Stimulated activated CD8-positive, alpha-beta memory T cell treated with anti-CD3 and anti-CD28 coated beads, Interleukin-7, amount 100 ng/mL, for 24 hours (primary cell): ENCODE data around the gene OR1D5.
"Not testable (repeated sequence)": the region's sequence is repeated elsewhere in the genome, so short reads cannot be mapped to it uniquely, and the experiment has no call there.

Source experiments
- DNase-seq: peaks from one replicate; pipeline ENCODE4 v3.0.0-alpha.2; 2020; ENCODE audit warnings: low read depth

Gene OR1D5

GRCh38 chr17:3032258-3033247 lies 30.9 kb downstream of the OR1D5 start:
- DNase-seq = no peak

- not testable (repeated sequence) for DNase-seq
Observed at GRCh38 chr17:3030852-3031470, 32.4 kb downstream of the OR1D5 start.

GRCh38 chr17:3030096-3030495 lies 33.3 kb downstream of the OR1D5 start:
- DNase-seq = no peak

DNA sequence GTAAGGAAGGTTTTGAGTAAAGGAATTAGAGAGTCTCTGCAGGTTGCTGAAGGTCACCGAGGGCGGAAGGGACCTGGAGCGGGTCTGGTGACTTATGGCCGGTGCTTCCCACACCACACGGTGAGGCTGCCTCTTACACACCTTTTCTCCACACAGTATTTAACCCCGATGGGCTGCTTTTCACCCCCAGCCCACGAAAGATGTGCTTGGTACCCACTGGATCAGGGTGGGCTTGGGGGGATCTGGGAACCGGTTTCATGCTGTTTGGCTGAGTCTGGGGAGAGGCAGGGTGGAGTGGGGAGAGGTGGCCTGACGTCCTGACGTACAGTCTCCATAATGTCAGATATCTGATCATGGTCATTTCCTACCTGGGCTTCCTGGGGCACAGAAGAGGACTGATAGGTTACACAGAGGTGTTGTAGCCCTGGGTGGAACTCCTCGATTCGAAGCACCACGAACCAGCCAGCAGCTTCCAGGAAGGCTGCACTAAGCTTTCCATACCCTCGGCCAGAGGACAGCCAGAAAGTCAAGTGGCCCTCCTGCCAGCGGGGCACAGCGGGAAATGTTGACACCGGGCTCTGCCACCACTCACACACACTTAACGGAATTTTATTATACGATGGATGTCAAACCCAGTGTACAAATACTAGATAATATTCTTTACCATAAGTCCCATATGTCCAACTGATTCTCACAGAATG lies 34.0 kb downstream of the OR1D5 start:
- DNase-seq = no peak

GRCh38 chr17:3027786-3028532 lies 35.4 kb downstream of the OR1D5 start:
- no peak for DNase-seq

DNA sequence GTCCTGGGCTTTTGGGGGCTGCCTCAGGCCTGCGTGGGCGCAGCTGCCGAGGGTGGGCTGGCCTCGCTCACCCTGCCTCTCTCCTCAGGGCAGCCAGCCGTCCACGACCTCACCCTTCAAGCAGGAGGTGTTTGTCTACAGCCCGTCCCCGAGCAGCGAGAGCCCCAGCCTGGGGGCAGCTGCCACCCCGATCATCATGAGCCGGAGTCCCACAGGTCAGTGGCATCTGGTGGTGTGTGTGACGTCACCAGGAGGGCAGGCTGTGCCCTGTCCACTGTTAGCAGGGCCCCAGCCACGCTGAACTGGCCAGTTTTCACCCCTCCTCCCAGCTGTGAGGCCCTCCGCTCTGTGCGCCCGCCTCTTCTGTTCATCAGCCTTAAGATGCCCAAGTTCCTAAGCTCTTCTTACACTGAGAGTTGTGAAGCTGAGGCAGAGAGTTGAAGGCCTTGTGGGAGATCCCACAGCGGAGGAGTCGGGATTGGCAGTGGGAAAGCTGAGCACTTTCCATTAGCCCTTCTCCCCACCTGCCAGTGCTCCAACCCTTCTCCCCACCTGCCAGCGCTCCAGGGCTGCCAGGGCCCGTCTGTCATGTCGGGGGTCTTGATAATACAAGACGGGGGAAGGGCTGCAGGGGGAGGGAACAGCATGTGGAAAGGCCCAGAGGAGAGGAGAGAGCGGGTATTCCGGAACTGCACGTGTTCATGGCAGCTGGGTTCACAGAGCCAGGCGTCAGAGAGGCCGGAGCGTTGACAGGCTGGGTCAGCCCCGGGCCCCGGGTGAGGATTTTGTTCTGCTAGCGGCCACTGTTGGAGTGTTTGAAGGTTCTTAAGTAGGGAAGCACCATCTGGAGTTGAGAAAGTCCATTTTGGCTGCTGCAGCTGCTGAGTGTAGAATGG lies 36.3 kb downstream of the OR1D5 start:
- no peak for DNase-seq

DNA sequence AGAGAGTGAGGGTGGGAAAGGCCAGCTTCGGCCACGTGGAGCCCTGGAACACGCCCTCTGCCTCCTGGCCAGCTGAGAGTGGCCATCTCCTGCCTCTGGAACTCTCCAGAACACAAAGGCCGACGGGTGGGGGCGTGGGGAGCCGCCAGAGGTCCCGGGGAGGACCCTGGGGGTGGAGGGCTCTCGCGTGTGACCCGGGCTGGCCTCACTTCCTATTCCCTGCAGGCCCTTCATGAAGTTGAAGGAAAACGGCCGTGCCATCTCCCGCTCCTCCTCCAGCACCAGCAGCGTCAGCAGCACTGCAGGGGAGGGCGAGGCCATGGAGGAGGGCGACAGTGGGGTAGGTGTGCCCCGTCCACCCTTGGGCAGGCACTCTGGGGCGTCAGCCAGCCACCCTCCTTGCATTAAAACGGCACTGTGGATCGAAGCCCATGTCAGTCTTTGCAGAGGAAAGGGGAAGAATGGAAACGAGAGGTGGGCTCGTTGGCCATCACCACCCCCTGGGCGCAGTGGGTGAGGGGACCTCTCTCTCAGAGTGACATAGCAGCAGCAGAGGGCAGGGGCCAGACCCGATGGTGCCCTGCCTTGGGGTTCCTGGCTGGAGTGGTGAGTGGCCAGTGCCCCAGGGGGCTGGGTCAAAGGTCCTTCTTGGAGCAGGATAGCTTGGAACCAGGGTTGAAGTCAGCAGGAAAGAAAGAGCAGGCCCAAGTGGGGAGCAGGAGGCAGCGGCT lies 37.1 kb downstream of the OR1D5 start:
- no peak for DNase-seq

GRCh38 chr17:3025421-3026124 lies 37.8 kb downstream of the OR1D5 start:
- no peak for DNase-seq

DNA sequence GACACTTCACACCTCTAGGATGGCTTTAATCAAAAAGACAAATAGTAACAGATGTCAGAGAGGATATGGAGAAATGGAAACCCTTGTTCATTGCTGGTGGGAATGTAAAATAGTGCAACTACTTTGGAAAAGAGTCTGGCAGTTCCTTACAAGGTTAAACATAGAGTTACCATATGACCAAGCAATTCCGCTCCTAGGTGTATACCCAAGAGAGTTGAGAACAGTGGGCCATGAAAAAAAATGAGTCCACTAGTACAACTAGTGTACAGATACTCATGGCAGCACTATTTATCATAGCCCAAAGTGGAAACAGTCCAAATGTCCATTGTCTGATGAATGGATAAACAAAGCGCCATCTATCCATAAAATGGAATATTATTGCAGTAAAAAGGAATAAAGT lies 39.1 kb downstream of the OR1D5 start:
- no peak for DNase-seq

GRCh38 chr17:3022197-3022596 lies 41.2 kb downstream of the OR1D5 start:
- no peak for DNase-seq

DNA sequence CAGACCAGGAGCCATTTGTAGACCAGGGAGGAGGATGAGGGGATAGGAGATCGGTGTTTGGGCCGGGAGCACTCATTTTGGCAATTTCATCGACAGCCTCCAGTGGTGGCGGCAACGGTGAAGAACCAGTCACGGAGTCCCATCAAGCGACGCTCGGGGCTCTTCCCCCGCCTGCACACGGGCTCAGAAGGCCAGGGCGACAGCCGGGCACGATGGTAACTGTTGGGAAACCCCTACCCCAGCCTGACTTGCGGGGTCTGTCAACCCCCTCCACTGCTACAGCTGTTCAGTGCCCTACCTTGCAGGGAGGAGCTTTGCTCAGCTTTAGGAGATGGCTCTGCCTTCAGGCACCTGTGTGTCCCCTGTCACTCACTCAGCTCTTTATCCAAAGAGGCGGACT lies 43.0 kb downstream of the OR1D5 start:
- DNase-seq = no peak

GRCh38 chr17:3019761-3020160 lies 43.6 kb downstream of the OR1D5 start:
- DNase-seq = no peak

GRCh38 chr17:3017936-3018335 lies 45.5 kb downstream of the OR1D5 start:
- DNase-seq = no peak

DNA sequence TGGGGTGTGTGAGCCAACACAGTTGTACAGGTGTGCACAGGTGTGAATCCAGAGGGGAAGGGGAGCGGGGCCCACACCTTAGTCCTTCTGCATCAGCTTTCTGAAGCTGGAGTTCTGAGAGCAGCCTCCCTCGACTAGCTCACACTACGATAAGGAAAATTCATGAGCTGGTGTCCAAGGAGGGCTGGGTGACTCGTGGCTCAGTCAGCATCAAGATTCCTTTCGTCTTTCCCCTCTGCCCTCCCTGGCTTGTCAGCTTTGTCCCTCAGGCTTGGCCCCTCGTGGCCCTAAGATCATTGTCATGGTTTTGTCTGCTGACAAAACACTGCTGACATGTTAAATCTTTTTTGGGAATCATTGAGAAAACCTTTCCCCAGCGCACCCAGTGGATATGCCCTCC lies 47.5 kb downstream of the OR1D5 start:
- no peak for DNase-seq

DNA sequence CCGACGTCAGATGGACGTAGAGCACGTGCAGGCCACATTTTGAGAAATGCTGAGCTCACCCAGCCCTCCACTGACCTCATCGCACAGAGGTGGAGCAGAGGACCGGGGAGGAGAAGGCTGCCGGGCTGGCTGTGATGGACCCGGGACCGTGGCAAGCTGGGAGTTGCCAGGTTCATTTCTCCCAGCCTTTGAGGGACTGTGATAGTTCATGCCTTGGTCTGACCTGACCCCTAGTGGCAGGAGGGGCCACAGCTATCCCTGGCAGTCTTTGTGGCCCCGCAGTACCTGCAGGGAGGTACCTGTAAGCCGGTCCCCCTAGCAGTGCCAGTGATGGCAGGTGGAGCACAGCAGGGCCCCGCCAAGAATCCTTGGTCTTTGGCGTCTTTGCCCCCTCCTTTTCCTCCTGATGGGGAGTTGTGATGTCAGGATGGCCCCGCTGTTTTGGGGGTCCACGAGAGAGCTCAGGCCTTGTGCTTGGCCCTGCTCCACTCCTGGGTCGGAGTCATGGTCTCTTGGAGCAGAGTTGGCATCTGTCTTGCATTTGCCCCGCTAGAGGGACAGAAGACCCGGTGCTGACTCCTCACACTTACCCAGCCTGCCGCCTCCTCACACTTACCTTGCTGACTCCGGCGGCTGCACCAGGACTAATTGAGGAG lies 50.4 kb downstream of the OR1D5 start:
- peak; percentile 29 for DNase-seq
